Activated CD4-positive, CD25-positive, alpha-beta regulatory T cell treated with anti-CD3 and anti-CD28 coated beads, Interleukin-2, amount 50 U/mL, for 16 hours (primary cell): ENCODE data around the gene JAML.
A peak's percentile ranks its signal among the peaks of the same experiment; 100 is the strongest.

Source experiments
- DNase-seq: peaks from one replicate; pipeline ENCODE4 v3.0.0-alpha.2; 2020; ENCODE audit warnings: low read depth, low spot score

JAML gene

GRCh38 chr11:118147502-118147901, 77.3 kb downstream of the JAML start:
- DNase-seq = no peak

- no peak for DNase-seq
These were observed 78.3 kb downstream of the JAML start for GRCh38 chr11:118146554-118146953.

- peak; percentile 71 for DNase-seq
These were observed 79.3 kb downstream of the JAML start for GRCh38 chr11:118145285-118146227.

- DNase-seq = no peak
These were observed 80.2 kb downstream of the JAML start for GRCh38 chr11:118144301-118145268.
